GM10266 (cell line): Measurements from ENCODE around the gene NDUFB3.

Experiments used
- DNase-seq: peaks from one replicate; pipeline ENCODE4 v3.0.0; 2012; ENCODE audit errors: extremely low spot score
- CTCF ChIP-seq: IDR thresholded peaks from 2 replicates; pipeline ENCODE4 v1.5.1; 2012; ENCODE audit warnings: mild to moderate bottlenecking, low read depth; ENCODE audit not compliant: control insufficient read depth, insufficient read depth; ENCODE audit errors: missing control alignments

Gene NDUFB3

GRCh38 chr2:201070948-201071478 is 788 bp upstream of the NDUFB3 start:
- no peak for TF ChIP-seq CTCF
- no peak for DNase-seq

DNA sequence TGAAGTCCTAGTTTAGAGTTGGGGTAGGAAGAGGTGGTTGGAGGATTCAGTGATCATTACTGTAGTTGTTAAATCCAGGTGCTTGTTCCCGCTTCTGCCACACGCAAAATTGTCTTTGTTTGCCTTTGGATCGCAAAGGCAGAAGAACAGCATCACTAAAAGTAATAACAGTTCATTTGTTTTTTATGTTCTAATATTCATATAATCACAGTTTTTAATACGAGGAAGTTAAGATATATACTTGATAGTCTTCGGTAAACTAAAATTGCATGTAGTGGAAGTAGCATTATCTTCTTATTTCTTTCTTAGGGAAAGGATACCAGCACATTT is 365 bp downstream of the NDUFB3 start:
- DNase-seq, result no peak
- no peak for TF ChIP-seq CTCF

DNA sequence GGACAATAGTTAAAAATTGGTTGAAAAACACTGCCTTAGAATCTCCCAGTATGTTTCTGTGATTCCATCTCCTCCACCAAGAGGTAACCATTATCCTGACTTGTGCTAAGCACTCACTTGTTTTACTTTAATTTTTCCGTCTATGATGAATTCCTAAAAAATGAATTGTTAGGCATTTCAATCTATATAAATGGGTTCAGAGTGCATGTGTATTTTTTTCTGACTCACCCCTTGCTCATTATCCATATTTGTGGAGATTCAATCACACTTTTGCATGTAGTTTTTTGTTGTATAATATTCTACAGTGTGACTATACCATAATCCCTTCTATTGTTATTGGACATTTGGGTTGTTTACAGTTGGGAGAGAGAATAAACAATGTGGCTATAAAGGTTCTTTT is 1.3 kb downstream of the NDUFB3 start:
- no peak for DNase-seq
- no peak for TF ChIP-seq CTCF

- DNase-seq, result no peak
- TF ChIP-seq CTCF, result no peak
These were observed 3.2 kb downstream of the NDUFB3 start for GRCh38 chr2:201074996-201075395.

- TF ChIP-seq CTCF, result no peak
These were observed 13.1 kb downstream of the NDUFB3 start for GRCh38 chr2:201084863-201085262.

DNA sequence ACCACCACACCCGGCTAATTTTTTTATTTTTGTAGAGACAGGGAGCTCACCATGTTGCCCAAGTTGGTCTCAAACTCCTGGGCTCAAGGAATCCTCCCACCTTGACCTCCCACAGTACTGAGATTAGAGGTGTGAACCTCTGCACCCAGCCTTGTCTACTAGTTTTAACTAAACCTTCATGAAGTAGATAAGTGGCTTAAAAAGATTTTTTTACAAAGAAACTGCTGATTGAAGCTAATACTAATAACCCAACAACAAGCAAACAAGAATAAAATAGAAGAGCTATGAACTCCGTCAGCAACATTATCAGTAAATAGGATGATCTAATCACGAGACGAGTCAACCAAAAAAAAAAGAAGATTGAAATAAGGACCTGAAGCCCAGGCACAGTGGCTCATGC is 18.8 kb downstream of the NDUFB3 start:
- no peak for TF ChIP-seq CTCF
- DNase-seq, result no peak

More at GRCh38 chr2:201084863-201085262, 13.1 kb downstream of the NDUFB3 start:
- DNase-seq, result no peak

- no peak for TF ChIP-seq CTCF
- DNase-seq, result no peak
These were observed 21.8 kb downstream of the NDUFB3 start for GRCh38 chr2:201093573-201093972.
